Measurements from ENCODE around the gene KCNK10. TPM values are rescaled to one million over a fixed set of nuclear protein-coding genes. Genes with fewer than 3 reads are reported as not detected.

KCNK10 gene
- total RNA-seq, 6 donors from 2014 or later, result 0.13 to 0.30 TPM; not detected in 4

- DNase-seq, result no peak
- TF ChIP-seq EP300 (IDR thresholded peaks at IDR 0.05) (no peak), POLR2A (IDR thresholded peaks at IDR 0.05) (no peak), POLR2AphosphoS5 (IDR thresholded peaks at IDR 0.05) (no peak)
- TF ChIP-seq, protein P1, sequence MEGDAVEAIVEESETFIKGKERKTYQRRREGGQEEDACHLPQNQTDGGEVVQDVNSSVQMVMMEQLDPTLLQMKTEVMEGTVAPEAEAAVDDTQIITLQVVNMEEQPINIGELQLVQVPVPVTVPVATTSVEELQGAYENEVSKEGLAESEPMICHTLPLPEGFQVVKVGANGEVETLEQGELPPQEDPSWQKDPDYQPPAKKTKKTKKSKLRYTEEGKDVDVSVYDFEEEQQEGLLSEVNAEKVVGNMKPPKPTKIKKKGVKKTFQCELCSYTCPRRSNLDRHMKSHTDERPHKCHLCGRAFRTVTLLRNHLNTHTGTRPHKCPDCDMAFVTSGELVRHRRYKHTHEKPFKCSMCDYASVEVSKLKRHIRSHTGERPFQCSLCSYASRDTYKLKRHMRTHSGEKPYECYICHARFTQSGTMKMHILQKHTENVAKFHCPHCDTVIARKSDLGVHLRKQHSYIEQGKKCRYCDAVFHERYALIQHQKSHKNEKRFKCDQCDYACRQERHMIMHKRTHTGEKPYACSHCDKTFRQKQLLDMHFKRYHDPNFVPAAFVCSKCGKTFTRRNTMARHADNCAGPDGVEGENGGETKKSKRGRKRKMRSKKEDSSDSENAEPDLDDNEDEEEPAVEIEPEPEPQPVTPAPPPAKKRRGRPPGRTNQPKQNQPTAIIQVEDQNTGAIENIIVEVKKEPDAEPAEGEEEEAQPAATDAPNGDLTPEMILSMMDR (IDR thresholded peaks at IDR 0.05), result no peak
- no peak for ATAC-seq (ENCODE audit: low FRiP score in 2 of 2)
- Histone ChIP-seq H3K27ac (no peak overlapping the region), H3K4me3 (no peak overlapping the region), H3K27me3 (no peaks in the 10 kb centered on the region), H3K4me1 (no peaks in the 10 kb centered on the region), H3K36me3 (no peaks in the 10 kb centered on the region), H3K9me3 (no peaks in the 10 kb centered on the region)
- 53 to 56% methylated on average over 3 of the region's 3 CpGs for WGBS, 2 donors
Measured at GRCh38 chr14:88203291-88203690, 119.8 kb downstream of the KCNK10 start.

- H3K27ac ChIP-seq, result no peak overlapping the region
- H3K9me3 ChIP-seq, result no peaks in the 10 kb centered on the region
- no peaks in the 10 kb centered on the region for H3K4me1 ChIP-seq
- TF ChIP-seq POLR2AphosphoS5 (IDR thresholded peaks at IDR 0.05) (no peak), EP300 (IDR thresholded peaks at IDR 0.05) (no peak), POLR2A (IDR thresholded peaks at IDR 0.05) (no peak)
- TF ChIP-seq, protein P1 (IDR thresholded peaks at IDR 0.05), result no peak
- 90 to 95% methylated on average over 3 to 4 of the region's 4 CpGs for WGBS, 2 donors
- no peaks in the 10 kb centered on the region for H3K36me3 ChIP-seq
- no peak overlapping the region for H3K4me3 ChIP-seq
- DNase-seq, result no peak
- H3K27me3 ChIP-seq, result no peaks in the 10 kb centered on the region
- ATAC-seq (ENCODE audit: low FRiP score in 2 of 2), result no peak
Measured at GRCh38 chr14:88202286-88202685, 120.8 kb downstream of the KCNK10 start.

DNA sequence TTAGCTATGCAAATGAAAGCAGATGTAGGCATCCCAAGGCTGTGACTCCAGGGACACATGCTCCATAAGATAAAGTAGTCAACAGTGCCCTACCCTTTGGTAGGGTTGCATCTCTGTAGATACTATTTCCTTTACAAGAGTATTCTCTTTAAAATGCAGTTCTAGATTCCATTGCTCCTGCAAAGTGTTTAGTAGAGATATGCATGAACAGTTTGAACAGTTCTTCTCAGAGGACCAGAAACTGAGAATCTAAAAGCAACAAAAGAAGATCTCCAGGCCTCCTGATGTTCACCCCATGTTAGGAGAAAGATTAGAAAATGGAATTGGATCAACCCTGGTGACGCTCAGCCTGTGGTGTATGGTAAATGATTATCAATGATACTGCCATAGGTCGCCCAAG lies 121.2 kb downstream of the KCNK10 start:
- TF ChIP-seq EP300 (IDR thresholded peaks at IDR 0.05), result no peak
- no peak for TF ChIP-seq POLR2A (IDR thresholded peaks at IDR 0.05)
- no peak for TF ChIP-seq POLR2AphosphoS5 (IDR thresholded peaks at IDR 0.05)
- TF ChIP-seq, protein P1 (IDR thresholded peaks at IDR 0.05), result no peak
- 83 to 90% methylated on average over 2 of the region's 2 CpGs for WGBS, 2 donors
- Histone ChIP-seq H3K4me1 (no peaks in the 10 kb centered on the region), H3K4me3 (no peak overlapping the region), H3K27me3 (no peaks in the 10 kb centered on the region), H3K9me3 (no peaks in the 10 kb centered on the region), H3K36me3 (no peaks in the 10 kb centered on the region), H3K27ac (no peak overlapping the region)
- no peak for ATAC-seq (ENCODE audit: low FRiP score in 2 of 2)
- no peak for DNase-seq

GRCh38 chr14:88199882-88200281 lies 123.2 kb downstream of the KCNK10 start:
- Histone ChIP-seq H3K9me3 (no peaks in the 10 kb centered on the region), H3K27me3 (no peaks in the 10 kb centered on the region), H3K4me1 (no peaks in the 10 kb centered on the region), H3K36me3 (no peaks in the 10 kb centered on the region), H3K4me3 (no peak overlapping the region), H3K27ac (no peak overlapping the region)
- no peak for TF ChIP-seq POLR2AphosphoS5 (IDR thresholded peaks at IDR 0.05)
- no peak for ATAC-seq (ENCODE audit: low FRiP score in 2 of 2)
- DNase-seq, result no peak
- WGBS, 2 donors, result 96% methylated on average over 1 of the region's 1 CpG

DNA sequence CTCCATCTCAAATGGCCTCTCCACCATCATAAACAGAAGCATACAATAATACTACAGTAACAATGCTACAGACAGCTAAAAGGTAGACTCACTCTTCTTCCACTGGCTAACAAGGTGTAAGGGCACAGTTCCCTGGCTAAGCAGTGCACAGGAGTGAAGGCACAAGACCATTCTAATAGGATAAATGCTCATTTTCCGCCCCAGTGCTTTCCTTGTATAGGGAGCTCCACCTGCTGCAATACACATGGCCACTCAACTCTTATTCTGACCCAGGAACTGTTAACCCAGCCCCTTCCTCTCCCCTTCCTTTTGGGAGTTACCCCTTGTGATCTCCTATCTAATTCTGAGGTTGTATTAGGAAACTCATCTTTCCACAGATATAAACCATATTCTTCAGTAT lies 124.6 kb downstream of the KCNK10 start:
- Histone ChIP-seq H3K9me3 (no peaks in the 10 kb centered on the region), H3K4me3 (no peak overlapping the region), H3K27me3 (no peaks in the 10 kb centered on the region), H3K4me1 (no peaks in the 10 kb centered on the region), H3K36me3 (no peaks in the 10 kb centered on the region), H3K27ac (no peak overlapping the region)
- DNase-seq, result no peak
- 88 to 100% methylated on average over 1 of the region's 1 CpG for WGBS, 2 donors
- no peak for TF ChIP-seq EP300 (IDR thresholded peaks at IDR 0.05)
- TF ChIP-seq POLR2A (IDR thresholded peaks at IDR 0.05), result no peak
- TF ChIP-seq, protein P1 (IDR thresholded peaks at IDR 0.05), result no peak
- no peak for TF ChIP-seq POLR2AphosphoS5 (IDR thresholded peaks at IDR 0.05)
- ATAC-seq (ENCODE audit: low FRiP score in 2 of 2), result no peak
